Measurements from ENCODE around the gene MED12L. TPM values are rescaled to one million over a fixed set of nuclear protein-coding genes. Genes with fewer than 3 reads are reported as not detected.
"Not testable (repeated sequence)": the region's sequence is repeated elsewhere in the genome, so short reads cannot be mapped to it uniquely, and the experiment has no call there.

The MED12L gene
- total RNA-seq, 2 experiments from 2014 or later: 1.6 to 2.1 TPM

- H3K4me3 Mint-ChIP-seq, H3K9me3 Mint-ChIP-seq, H3K27me3 Mint-ChIP-seq, H3K36me3 Mint-ChIP-seq, H3K27ac Mint-ChIP-seq, DNase-seq, H3K4me1 Mint-ChIP-seq: not testable (repeated sequence)
Measured at GRCh38 chr3:151392191-151392590, 306.7 kb downstream of the MED12L start.

GRCh38 chr3:151393146-151393830 is 307.8 kb downstream of the MED12L start:
- Mint-ChIP-seq H3K9me3 (no peaks in the 10 kb centered on the region), H3K36me3 (peaks cover 4% of the 10 kb centered on the region), H3K4me1 (no peaks in the 10 kb centered on the region), H3K4me3 (no peak overlapping the region), H3K27ac (no peak overlapping the region), H3K27me3 (peaks cover 4% of the 10 kb centered on the region)
- DNase-seq: no peak

GRCh38 chr3:151393941-151394340 is 308.5 kb downstream of the MED12L start:
- peaks cover 4% of the 10 kb centered on the region for H3K27me3 Mint-ChIP-seq
- no peak overlapping the region for H3K27ac Mint-ChIP-seq
- H3K36me3 Mint-ChIP-seq: peaks cover 4% of the 10 kb centered on the region
- no peaks in the 10 kb centered on the region for H3K4me1 Mint-ChIP-seq
- no peaks in the 10 kb centered on the region for H3K9me3 Mint-ChIP-seq
- no peak overlapping the region for H3K4me3 Mint-ChIP-seq
- no peak for DNase-seq

- no peaks in the 10 kb centered on the region for H3K9me3 Mint-ChIP-seq
- no peak overlapping the region for H3K27ac Mint-ChIP-seq
- no peaks in the 10 kb centered on the region for H3K4me1 Mint-ChIP-seq
- peaks cover 4% of the 10 kb centered on the region for H3K36me3 Mint-ChIP-seq
- no peak for DNase-seq
- no peak overlapping the region for H3K4me3 Mint-ChIP-seq
- H3K27me3 Mint-ChIP-seq: peaks cover 4% of the 10 kb centered on the region
Measured at GRCh38 chr3:151394611-151395010, 309.1 kb downstream of the MED12L start.

GRCh38 chr3:151395806-151396205 is 310.3 kb downstream of the MED12L start:
- Mint-ChIP-seq H3K4me1 (no peaks in the 10 kb centered on the region), H3K36me3 (peaks cover 4% of the 10 kb centered on the region), H3K4me3 (no peak overlapping the region), H3K27me3 (peaks cover 7% of the 10 kb centered on the region), H3K27ac (no peak overlapping the region), H3K9me3 (no peaks in the 10 kb centered on the region)
- no peak for DNase-seq

GRCh38 chr3:151398895-151399294 is 313.4 kb downstream of the MED12L start:
- no peak overlapping the region for H3K27ac Mint-ChIP-seq
- DNase-seq: no peak
- no peak overlapping the region for H3K4me3 Mint-ChIP-seq

GRCh38 chr3:151400341-151400740 is 314.9 kb downstream of the MED12L start:
- DNase-seq: no peak
- Mint-ChIP-seq H3K27me3 (peaks cover 3% of the 10 kb centered on the region), H3K36me3 (no peaks in the 10 kb centered on the region), H3K27ac (no peak overlapping the region), H3K9me3 (no peaks in the 10 kb centered on the region), H3K4me1 (no peaks in the 10 kb centered on the region), H3K4me3 (no peak overlapping the region)

More at GRCh38 chr3:151398895-151399294, 313.4 kb downstream of the MED12L start:
- Mint-ChIP-seq H3K4me1 (no peaks in the 10 kb centered on the region), H3K36me3 (no peaks in the 10 kb centered on the region), H3K27me3 (peaks cover 3% of the 10 kb centered on the region), H3K9me3 (no peaks in the 10 kb centered on the region)

- no peak overlapping the region for H3K27ac Mint-ChIP-seq
- no peak for DNase-seq
- H3K9me3 Mint-ChIP-seq: no peaks in the 10 kb centered on the region
- no peaks in the 10 kb centered on the region for H3K36me3 Mint-ChIP-seq
- H3K4me3 Mint-ChIP-seq: no peak overlapping the region
- no peaks in the 10 kb centered on the region for H3K4me1 Mint-ChIP-seq
- peaks cover 3% of the 10 kb centered on the region for H3K27me3 Mint-ChIP-seq
Measured at GRCh38 chr3:151402349-151402748, 316.9 kb downstream of the MED12L start.

GRCh38 chr3:151403246-151403645 is 317.8 kb downstream of the MED12L start:
- Mint-ChIP-seq H3K9me3 (no peaks in the 10 kb centered on the region), H3K27me3 (peaks cover 3% of the 10 kb centered on the region), H3K4me1 (no peaks in the 10 kb centered on the region), H3K36me3 (no peaks in the 10 kb centered on the region), H3K4me3 (no peak overlapping the region), H3K27ac (no peak overlapping the region)
- no peak for DNase-seq

- Mint-ChIP-seq H3K9me3 (no peaks in the 10 kb centered on the region), H3K4me1 (no peaks in the 10 kb centered on the region), H3K4me3 (no peak overlapping the region), H3K36me3 (no peaks in the 10 kb centered on the region), H3K27ac (no peak overlapping the region), H3K27me3 (peaks cover 3% of the 10 kb centered on the region)
- no peak for DNase-seq
Measured at GRCh38 chr3:151404316-151404715, 318.9 kb downstream of the MED12L start.

- H3K4me1 Mint-ChIP-seq: no peaks in the 10 kb centered on the region
- peaks cover 1% of the 10 kb centered on the region for H3K9me3 Mint-ChIP-seq
- no peaks in the 10 kb centered on the region for H3K27me3 Mint-ChIP-seq
- H3K36me3 Mint-ChIP-seq: no peaks in the 10 kb centered on the region
- H3K27ac Mint-ChIP-seq: no peak overlapping the region
- DNase-seq: no peak
- no peak overlapping the region for H3K4me3 Mint-ChIP-seq
Measured at GRCh38 chr3:151407928-151408327, 322.5 kb downstream of the MED12L start.

- H3K4me1 Mint-ChIP-seq: no peaks in the 10 kb centered on the region
- no peak overlapping the region for H3K27ac Mint-ChIP-seq
- H3K9me3 Mint-ChIP-seq: peaks cover 1% of the 10 kb centered on the region
- no peak for DNase-seq
- no peaks in the 10 kb centered on the region for H3K36me3 Mint-ChIP-seq
- no peaks in the 10 kb centered on the region for H3K27me3 Mint-ChIP-seq
- no peak overlapping the region for H3K4me3 Mint-ChIP-seq
Measured at GRCh38 chr3:151410891-151411559, 325.6 kb downstream of the MED12L start.

- no peak for DNase-seq
- Mint-ChIP-seq H3K4me3 (no peak overlapping the region), H3K27ac (no peak overlapping the region), H3K27me3 (no peaks in the 10 kb centered on the region), H3K4me1 (no peaks in the 10 kb centered on the region), H3K36me3 (no peaks in the 10 kb centered on the region), H3K9me3 (peaks cover 1% of the 10 kb centered on the region)
Measured at GRCh38 chr3:151412989-151413388, 327.5 kb downstream of the MED12L start.

- DNase-seq: no peak
- Mint-ChIP-seq H3K4me3 (no peak overlapping the region), H3K27ac (no peak overlapping the region), H3K36me3 (no peaks in the 10 kb centered on the region), H3K27me3 (no peaks in the 10 kb centered on the region), H3K4me1 (no peaks in the 10 kb centered on the region), H3K9me3 (peaks cover 1% of the 10 kb centered on the region)
Measured at GRCh38 chr3:151415289-151415688, 329.8 kb downstream of the MED12L start.

- Mint-ChIP-seq H3K27ac (no peak overlapping the region), H3K4me3 (no peak overlapping the region), H3K36me3 (no peaks in the 10 kb centered on the region), H3K4me1 (no peaks in the 10 kb centered on the region), H3K9me3 (no peaks in the 10 kb centered on the region), H3K27me3 (no peaks in the 10 kb centered on the region)
- no peak for DNase-seq
Measured at GRCh38 chr3:151419806-151420205, 334.3 kb downstream of the MED12L start.

GRCh38 chr3:151421938-151422337 is 336.5 kb downstream of the MED12L start:
- no peak for DNase-seq
- no peaks in the 10 kb centered on the region for H3K4me1 Mint-ChIP-seq

More at GRCh38 chr3:151421938-151422337, 336.5 kb downstream of the MED12L start:
- H3K36me3 Mint-ChIP-seq: no peaks in the 10 kb centered on the region
- no peak overlapping the region for H3K27ac Mint-ChIP-seq
- no peaks in the 10 kb centered on the region for H3K9me3 Mint-ChIP-seq
- no peaks in the 10 kb centered on the region for H3K27me3 Mint-ChIP-seq
- H3K4me3 Mint-ChIP-seq: no peak overlapping the region
